ENCODE results near the gene CASK.
A peak's percentile ranks its signal among the peaks of the same experiment; 100 is the strongest.

Gene CASK

GRCh38 chrX:41781500-41781899, 141.9 kb downstream of the CASK start:
- H3K4me3 ChIP-seq (ENCODE audit: low read depth, low read length), result no peak overlapping the region
- TF ChIP-seq CTCF (IDR thresholded peaks at IDR 0.05; ENCODE audit: low read depth, low read length, missing control alignments), result peak; percentile 68
- DNase-seq (ENCODE audit: low read depth), result peak; percentile 13

- no peak for DNase-seq (ENCODE audit: low read depth)
- no peak for TF ChIP-seq CTCF (IDR thresholded peaks at IDR 0.05; ENCODE audit: low read depth, low read length, missing control alignments)
- H3K4me3 ChIP-seq (ENCODE audit: low read depth, low read length), result no peak overlapping the region
Observed at GRCh38 chrX:41779941-41780340, 143.4 kb downstream of the CASK start.

- no peak overlapping the region for H3K4me3 ChIP-seq (ENCODE audit: low read depth, low read length)
- no peak for DNase-seq (ENCODE audit: low read depth)
- TF ChIP-seq CTCF (IDR thresholded peaks at IDR 0.05; ENCODE audit: low read depth, low read length, missing control alignments), result no peak
Observed at GRCh38 chrX:41779030-41779564, 144.3 kb downstream of the CASK start.

GRCh38 chrX:41761702-41762101, 161.7 kb downstream of the CASK start:
- no peak for TF ChIP-seq CTCF (IDR thresholded peaks at IDR 0.05; ENCODE audit: low read depth, low read length, missing control alignments)
- no peak for DNase-seq (ENCODE audit: low read depth)
- no peak overlapping the region for H3K4me3 ChIP-seq (ENCODE audit: low read depth, low read length)

GRCh38 chrX:41761169-41761568, 162.2 kb downstream of the CASK start:
- no peak for DNase-seq (ENCODE audit: low read depth)
- no peak overlapping the region for H3K4me3 ChIP-seq (ENCODE audit: low read depth, low read length)
- TF ChIP-seq CTCF (IDR thresholded peaks at IDR 0.05; ENCODE audit: low read depth, low read length, missing control alignments), result no peak

GRCh38 chrX:41759817-41760216, 163.5 kb downstream of the CASK start:
- peak; percentile 5 for DNase-seq (ENCODE audit: low read depth)

More at GRCh38 chrX:41759817-41760216, 163.5 kb downstream of the CASK start:
- H3K4me3 ChIP-seq (ENCODE audit: low read depth, low read length), result no peak overlapping the region
- peak; percentile 48 for TF ChIP-seq CTCF (IDR thresholded peaks at IDR 0.05; ENCODE audit: low read depth, low read length, missing control alignments)

Measured in GM12864 (cell line).